ENCODE data around the gene NNMT. TPM values are rescaled to one million over a fixed set of nuclear protein-coding genes. Genes with fewer than 3 reads are reported as not detected.

The NNMT gene
- total RNA-seq, 1 donor from 2014 or later, result 394 TPM

GRCh38 chr11:114252767-114253166 lies 43.4 kb upstream of the NNMT start:
- Mint-ChIP-seq H3K27ac (ENCODE audit: unreplicated experiment) (no peak overlapping the region), H3K27me3 (ENCODE audit: low read depth, unreplicated experiment) (peaks cover 40% of the 10 kb centered on the region), H3K36me3 (ENCODE audit: low read depth, unreplicated experiment) (no peaks in the 10 kb centered on the region), H3K4me1 (ENCODE audit: low read depth, unreplicated experiment) (peaks cover 6% of the 10 kb centered on the region), H3K4me3 (ENCODE audit: unreplicated experiment) (no peak overlapping the region), H3K9me3 (ENCODE audit: unreplicated experiment) (peaks cover 4% of the 10 kb centered on the region)
- TF ChIP-seq CTCF (IDR thresholded peaks at IDR 0.05; ENCODE audit: insufficient read depth, low read depth, low read length) (no peak), EZH2 (IDR thresholded peaks at IDR 0.05; ENCODE audit: insufficient read depth, low read length) (no peak)
- Histone ChIP-seq H3K9ac (ENCODE audit: low read length) (no peak overlapping the region), H3K79me2 (ENCODE audit: insufficient read depth, low read length) (no peaks in the 10 kb centered on the region), H4K20me1 (ENCODE audit: insufficient read depth, low read length) (no peaks in the 10 kb centered on the region), H3K27me3 (ENCODE audit: insufficient read depth, low read length) (peaks cover 11% of the 10 kb centered on the region), H3K9me3 (ENCODE audit: insufficient read depth, low read depth, low read length) (no peaks in the 10 kb centered on the region), H3K4me3 (ENCODE audit: insufficient read depth, low read depth, low read length) (no peak overlapping the region), H3K4me1 (ENCODE audit: insufficient read depth, low read length) (no peaks in the 10 kb centered on the region), H2AFZ (ENCODE audit: low read depth, low read length) (no peak overlapping the region), H3K36me3 (ENCODE audit: insufficient read depth, low read length) (no peaks in the 10 kb centered on the region), H3K27ac (ENCODE audit: low read depth, low read length) (no peak overlapping the region), H3K4me2 (ENCODE audit: low read length) (no peak overlapping the region)
- DNase-seq (ENCODE audit: low read depth) (no peak), FAIRE-seq (no peak)

DNA sequence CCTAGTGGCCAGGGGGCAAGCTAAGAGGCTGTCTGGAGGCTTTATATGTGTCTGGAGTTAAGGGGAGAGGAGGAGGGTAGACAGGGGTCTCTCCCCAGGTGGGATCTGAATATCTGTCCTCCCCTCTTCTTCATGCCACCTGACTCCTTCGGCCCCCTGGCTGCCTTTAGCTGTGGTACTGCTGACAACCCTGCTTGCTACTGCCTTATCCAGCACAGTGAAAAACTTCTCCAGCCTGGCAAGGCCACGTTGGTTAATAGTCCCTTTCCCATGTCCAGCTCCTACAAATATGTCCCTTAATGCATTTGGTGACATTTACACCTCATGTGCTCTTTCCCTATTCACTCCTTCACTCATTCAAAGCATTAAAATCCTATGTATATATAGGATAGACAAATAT lies 42.4 kb upstream of the NNMT start:
- no peak for TF ChIP-seq EZH2 (IDR thresholded peaks at IDR 0.05; ENCODE audit: insufficient read depth, low read length)
- TF ChIP-seq CTCF (IDR thresholded peaks at IDR 0.05; ENCODE audit: insufficient read depth, low read depth, low read length), result no peak
- peaks cover 4% of the 10 kb centered on the region for H3K9me3 Mint-ChIP-seq (ENCODE audit: unreplicated experiment)
- Histone ChIP-seq H3K36me3 (ENCODE audit: insufficient read depth, low read length) (no peaks in the 10 kb centered on the region), H3K27ac (ENCODE audit: low read depth, low read length) (no peak overlapping the region), H2AFZ (ENCODE audit: low read depth, low read length) (no peak overlapping the region), H4K20me1 (ENCODE audit: insufficient read depth, low read length) (no peaks in the 10 kb centered on the region), H3K9me3 (ENCODE audit: insufficient read depth, low read depth, low read length) (no peaks in the 10 kb centered on the region), H3K9ac (ENCODE audit: low read length) (no peak overlapping the region), H3K79me2 (ENCODE audit: insufficient read depth, low read length) (no peaks in the 10 kb centered on the region), H3K4me1 (ENCODE audit: insufficient read depth, low read length) (no peaks in the 10 kb centered on the region), H3K4me3 (ENCODE audit: insufficient read depth, low read depth, low read length) (no peak overlapping the region), H3K27me3 (ENCODE audit: insufficient read depth, low read length) (peaks cover 17% of the 10 kb centered on the region), H3K4me2 (ENCODE audit: low read length) (no peak overlapping the region)
- DNase-seq (ENCODE audit: low read depth), result no peak
- H3K4me1 Mint-ChIP-seq (ENCODE audit: low read depth, unreplicated experiment), result peaks cover 6% of the 10 kb centered on the region
- H3K36me3 Mint-ChIP-seq (ENCODE audit: low read depth, unreplicated experiment), result no peaks in the 10 kb centered on the region
- no peak overlapping the region for H3K27ac Mint-ChIP-seq (ENCODE audit: unreplicated experiment)
- H3K4me3 Mint-ChIP-seq (ENCODE audit: unreplicated experiment), result no peak overlapping the region
- no peak for FAIRE-seq
- H3K27me3 Mint-ChIP-seq (ENCODE audit: low read depth, unreplicated experiment), result peaks cover 40% of the 10 kb centered on the region

- TF ChIP-seq CTCF (IDR thresholded peaks at IDR 0.05; ENCODE audit: insufficient read depth, low read depth, low read length) (no peak), EZH2 (IDR thresholded peaks at IDR 0.05; ENCODE audit: insufficient read depth, low read length) (no peak)
- H3K27ac ChIP-seq (ENCODE audit: low read depth, low read length), result no peak overlapping the region
- no peaks in the 10 kb centered on the region for H3K36me3 Mint-ChIP-seq (ENCODE audit: low read depth, unreplicated experiment)
- H3K4me3 ChIP-seq (ENCODE audit: insufficient read depth, low read depth, low read length), result no peak overlapping the region
- no peak overlapping the region for H3K4me3 Mint-ChIP-seq (ENCODE audit: unreplicated experiment)
- H3K4me2 ChIP-seq (ENCODE audit: low read length), result no peak overlapping the region
- no peaks in the 10 kb centered on the region for H3K9me3 ChIP-seq (ENCODE audit: insufficient read depth, low read depth, low read length)
- H3K79me2 ChIP-seq (ENCODE audit: insufficient read depth, low read length), result no peaks in the 10 kb centered on the region
- no peaks in the 10 kb centered on the region for H3K4me1 ChIP-seq (ENCODE audit: insufficient read depth, low read length)
- no peak overlapping the region for H2AFZ ChIP-seq (ENCODE audit: low read depth, low read length)
- H3K27me3 ChIP-seq (ENCODE audit: insufficient read depth, low read length), result peaks cover 20% of the 10 kb centered on the region
- peaks cover 45% of the 10 kb centered on the region for H3K27me3 Mint-ChIP-seq (ENCODE audit: low read depth, unreplicated experiment)
- H3K9me3 Mint-ChIP-seq (ENCODE audit: unreplicated experiment), result peaks cover 4% of the 10 kb centered on the region
- FAIRE-seq (no peak), DNase-seq (ENCODE audit: low read depth) (no peak)
- no peak overlapping the region for H3K9ac ChIP-seq (ENCODE audit: low read length)
- H3K27ac Mint-ChIP-seq (ENCODE audit: unreplicated experiment), result no peak overlapping the region
- H3K36me3 ChIP-seq (ENCODE audit: insufficient read depth, low read length), result no peaks in the 10 kb centered on the region
- H4K20me1 ChIP-seq (ENCODE audit: insufficient read depth, low read length), result no peaks in the 10 kb centered on the region
- peaks cover 6% of the 10 kb centered on the region for H3K4me1 Mint-ChIP-seq (ENCODE audit: low read depth, unreplicated experiment)
Measured at GRCh38 chr11:114254571-114255146, 41.5 kb upstream of the NNMT start.
